DND-41 (cell line): ENCODE data around the gene KRTAP12-1.

Source experiments
- EZH2 ChIP-seq: IDR thresholded peaks from 3 replicates; pipeline ENCODE4 v1.6.1; 2012; ENCODE audit warnings: borderline replicate concordance, low read depth, mild to moderate bottlenecking, moderate library complexity, low read length, inconsistent platforms; ENCODE audit not compliant: severe bottlenecking
- TF ChIP-seq, protein P1 (sequence below): IDR thresholded peaks from 2 replicates; pipeline ENCODE4 v1.5.1; 2012; ENCODE audit warnings: borderline replicate concordance, low read length, moderate library complexity, mild to moderate bottlenecking; ENCODE audit not compliant: poor library complexity, severe bottlenecking; ENCODE audit errors: extremely low read depth

GRCh38 chr21:44708866-44709425, 27.0 kb upstream of the KRTAP12-1 start:
- TF ChIP-seq EZH2: no peak
- TF ChIP-seq, protein P1, sequence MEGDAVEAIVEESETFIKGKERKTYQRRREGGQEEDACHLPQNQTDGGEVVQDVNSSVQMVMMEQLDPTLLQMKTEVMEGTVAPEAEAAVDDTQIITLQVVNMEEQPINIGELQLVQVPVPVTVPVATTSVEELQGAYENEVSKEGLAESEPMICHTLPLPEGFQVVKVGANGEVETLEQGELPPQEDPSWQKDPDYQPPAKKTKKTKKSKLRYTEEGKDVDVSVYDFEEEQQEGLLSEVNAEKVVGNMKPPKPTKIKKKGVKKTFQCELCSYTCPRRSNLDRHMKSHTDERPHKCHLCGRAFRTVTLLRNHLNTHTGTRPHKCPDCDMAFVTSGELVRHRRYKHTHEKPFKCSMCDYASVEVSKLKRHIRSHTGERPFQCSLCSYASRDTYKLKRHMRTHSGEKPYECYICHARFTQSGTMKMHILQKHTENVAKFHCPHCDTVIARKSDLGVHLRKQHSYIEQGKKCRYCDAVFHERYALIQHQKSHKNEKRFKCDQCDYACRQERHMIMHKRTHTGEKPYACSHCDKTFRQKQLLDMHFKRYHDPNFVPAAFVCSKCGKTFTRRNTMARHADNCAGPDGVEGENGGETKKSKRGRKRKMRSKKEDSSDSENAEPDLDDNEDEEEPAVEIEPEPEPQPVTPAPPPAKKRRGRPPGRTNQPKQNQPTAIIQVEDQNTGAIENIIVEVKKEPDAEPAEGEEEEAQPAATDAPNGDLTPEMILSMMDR: no peak
